ENCODE data around the gene KAT6B. TPM values are rescaled to one million over a fixed set of nuclear protein-coding genes. Genes with fewer than 3 reads are reported as not detected.

Gene KAT6B
- total and polyA plus RNA-seq, 8 donors: 3.7 to 109 (median 34.3) TPM

- H3K36me3 ChIP-seq: peaks cover 4 to 69% (median 47%) of the 10 kb centered on the region in 4 donors
- 74 to 85% (median 77%) methylated on average over 4 of the region's 4 CpGs for WGBS, 5 donors
These were observed 169.4 kb downstream of the KAT6B start for GRCh38 chr10:74995806-74996205.

GRCh38 chr10:74997163-74997562 is 170.8 kb downstream of the KAT6B start:
- no peak overlapping the region for H3K4me3 ChIP-seq
- no peaks in the 10 kb centered on the region for H3K9me3 ChIP-seq
- intact Hi-C loops (cut with DNase I; ENCODE audit: low total_unique reads): no loop called here
- WGBS, 5 donors: 75 to 89% (median 81%) methylated on average over 4 of the region's 4 CpGs
- no peak for DNase-seq
- H3K27me3 ChIP-seq: no peaks in the 10 kb centered on the region
- H3K27ac ChIP-seq: no peak overlapping the region
- H3K36me3 ChIP-seq: peaks cover 4 to 66% (median 57%) of the 10 kb centered on the region in 4 donors
- H3K4me1 ChIP-seq: peaks cover 6 to 9% (median 8%) of the 10 kb centered on the region in 4 donors
- TF ChIP-seq POLR2AphosphoS5 (IDR thresholded peaks at IDR 0.05) (no peak), EP300 (IDR thresholded peaks at IDR 0.05) (no peak), POLR2A (IDR thresholded peaks at IDR 0.05) (no peak)
- TF ChIP-seq, protein P1, sequence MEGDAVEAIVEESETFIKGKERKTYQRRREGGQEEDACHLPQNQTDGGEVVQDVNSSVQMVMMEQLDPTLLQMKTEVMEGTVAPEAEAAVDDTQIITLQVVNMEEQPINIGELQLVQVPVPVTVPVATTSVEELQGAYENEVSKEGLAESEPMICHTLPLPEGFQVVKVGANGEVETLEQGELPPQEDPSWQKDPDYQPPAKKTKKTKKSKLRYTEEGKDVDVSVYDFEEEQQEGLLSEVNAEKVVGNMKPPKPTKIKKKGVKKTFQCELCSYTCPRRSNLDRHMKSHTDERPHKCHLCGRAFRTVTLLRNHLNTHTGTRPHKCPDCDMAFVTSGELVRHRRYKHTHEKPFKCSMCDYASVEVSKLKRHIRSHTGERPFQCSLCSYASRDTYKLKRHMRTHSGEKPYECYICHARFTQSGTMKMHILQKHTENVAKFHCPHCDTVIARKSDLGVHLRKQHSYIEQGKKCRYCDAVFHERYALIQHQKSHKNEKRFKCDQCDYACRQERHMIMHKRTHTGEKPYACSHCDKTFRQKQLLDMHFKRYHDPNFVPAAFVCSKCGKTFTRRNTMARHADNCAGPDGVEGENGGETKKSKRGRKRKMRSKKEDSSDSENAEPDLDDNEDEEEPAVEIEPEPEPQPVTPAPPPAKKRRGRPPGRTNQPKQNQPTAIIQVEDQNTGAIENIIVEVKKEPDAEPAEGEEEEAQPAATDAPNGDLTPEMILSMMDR (IDR thresholded peaks at IDR 0.05): no peak

More at GRCh38 chr10:74995806-74996205, 169.4 kb downstream of the KAT6B start:
- Histone ChIP-seq H3K27ac (no peak overlapping the region), H3K4me3 (no peak overlapping the region), H3K4me1 (peaks cover 6 to 9% (median 8%) of the 10 kb centered on the region in 4 donors), H3K27me3 (no peaks in the 10 kb centered on the region), H3K9me3 (no peaks in the 10 kb centered on the region)
- intact Hi-C loops (cut with DNase I; ENCODE audit: low total_unique reads): no loop called here
- DNase-seq: no peak
- no peak for TF ChIP-seq EP300 (IDR thresholded peaks at IDR 0.05)

DNA sequence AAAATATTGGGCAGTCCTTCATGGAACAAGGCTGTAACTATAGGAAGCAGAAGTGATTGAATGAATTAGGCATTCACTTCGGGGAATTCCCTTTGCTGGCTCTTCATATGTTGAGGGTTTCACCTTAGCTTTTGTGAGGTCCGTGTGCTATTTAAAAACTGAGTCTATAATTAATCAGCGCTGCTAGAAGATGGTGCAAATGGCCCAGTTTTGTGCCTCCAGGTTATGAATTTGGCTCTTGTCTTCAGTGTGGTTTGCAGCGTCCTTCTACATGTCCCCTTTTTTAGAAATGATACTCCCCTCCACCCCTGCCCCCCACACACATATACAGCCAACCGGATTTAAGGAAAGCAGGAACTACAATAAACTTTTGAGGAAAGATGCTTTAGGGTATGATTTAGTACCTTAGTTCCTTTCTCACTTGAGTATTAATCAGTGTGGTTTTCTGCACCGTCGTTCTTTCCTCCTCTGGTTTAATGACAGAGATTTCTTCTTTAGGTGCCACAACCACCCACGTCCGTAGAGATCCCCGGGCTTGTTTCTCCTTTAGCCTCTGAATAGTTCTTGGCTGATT is 174.4 kb downstream of the KAT6B start:
- Histone ChIP-seq H3K4me3 (no peak overlapping the region), H3K27ac (no peak overlapping the region), H3K27me3 (no peaks in the 10 kb centered on the region), H3K4me1 (no peaks in the 10 kb centered on the region), H3K9me3 (no peaks in the 10 kb centered on the region), H3K36me3 (peaks cover 4 to 43% (median 35%) of the 10 kb centered on the region in 4 donors)
- 78 to 86% (median 85%) methylated on average over 10 of the region's 10 CpGs for WGBS, 5 donors
- no peak for DNase-seq
- intact Hi-C loops (cut with DNase I; ENCODE audit: low total_unique reads): no loop called here
- TF ChIP-seq POLR2AphosphoS5 (IDR thresholded peaks at IDR 0.05) (no peak), POLR2A (IDR thresholded peaks at IDR 0.05) (no peak), EP300 (IDR thresholded peaks at IDR 0.05) (no peak)
- TF ChIP-seq, protein P1 (IDR thresholded peaks at IDR 0.05): no peak

GRCh38 chr10:75001715-75002350 is 175.4 kb downstream of the KAT6B start:
- Histone ChIP-seq H3K27ac (no peak overlapping the region), H3K9me3 (no peaks in the 10 kb centered on the region), H3K4me3 (no peak overlapping the region), H3K27me3 (no peaks in the 10 kb centered on the region), H3K36me3 (peaks cover 4 to 40% (median 33%) of the 10 kb centered on the region in 4 donors), H3K4me1 (no peaks in the 10 kb centered on the region)
- WGBS, 5 donors: 87 to 90% (median 88%) methylated on average over 3 to 5 of the region's 5 CpGs
- TF ChIP-seq EP300 (IDR thresholded peaks at IDR 0.05): no peak
- TF ChIP-seq, protein P1 (IDR thresholded peaks at IDR 0.05): no peak
- no peak for TF ChIP-seq POLR2A (IDR thresholded peaks at IDR 0.05)
- TF ChIP-seq POLR2AphosphoS5 (IDR thresholded peaks at IDR 0.05): no peak
- intact Hi-C loops (cut with DNase I; ENCODE audit: low total_unique reads): no loop called here
- DNase-seq: no peak

DNA sequence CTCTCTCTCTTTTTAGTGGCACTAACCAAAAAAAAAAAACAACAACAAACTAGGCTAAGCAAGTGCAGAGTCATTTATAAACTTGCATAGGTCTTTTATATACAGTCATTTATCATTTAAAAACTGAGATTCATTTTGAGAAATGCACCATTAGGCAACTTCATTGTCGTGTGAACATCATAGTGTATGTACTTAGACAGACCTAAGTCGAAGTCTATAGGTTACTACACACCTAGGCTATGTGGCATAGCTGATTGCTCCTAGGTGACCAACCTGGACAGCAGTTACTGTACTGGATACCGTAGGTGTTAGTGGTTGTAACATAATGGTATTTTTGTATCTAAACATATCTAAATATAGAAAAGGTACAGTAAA is 175.9 kb downstream of the KAT6B start:
- H3K4me1 ChIP-seq: peaks cover 0 to 3% (median 1%) of the 10 kb centered on the region in 4 donors
- intact Hi-C loops (cut with DNase I; ENCODE audit: low total_unique reads): no loop called here
- DNase-seq: no peak
- H3K4me3 ChIP-seq: no peak overlapping the region
- no peaks in the 10 kb centered on the region for H3K27me3 ChIP-seq
- WGBS, 5 donors: 81 to 94% (median 93%) methylated on average over 3 of the region's 3 CpGs
- no peak overlapping the region for H3K27ac ChIP-seq
- peaks cover 4 to 36% (median 31%) of the 10 kb centered on the region in 4 donors for H3K36me3 ChIP-seq
- TF ChIP-seq EP300 (IDR thresholded peaks at IDR 0.05): no peak
- TF ChIP-seq POLR2AphosphoS5 (IDR thresholded peaks at IDR 0.05): no peak
- TF ChIP-seq, protein P1 (IDR thresholded peaks at IDR 0.05): no peak
- TF ChIP-seq POLR2A (IDR thresholded peaks at IDR 0.05): no peak
- H3K9me3 ChIP-seq: no peaks in the 10 kb centered on the region

Data from stomach (tissue), 9 donors.